ENCODE measurements around the gene TMEM156. TPM values are rescaled to one million over a fixed set of nuclear protein-coding genes. Genes with fewer than 3 reads are reported as not detected.
"Not testable (repeated sequence)": the region's sequence is repeated elsewhere in the genome, so short reads cannot be mapped to it uniquely, and the experiment has no call there.

The TMEM156 gene
- total RNA-seq, 1 donor from 2014 or later = not detected

DNA sequence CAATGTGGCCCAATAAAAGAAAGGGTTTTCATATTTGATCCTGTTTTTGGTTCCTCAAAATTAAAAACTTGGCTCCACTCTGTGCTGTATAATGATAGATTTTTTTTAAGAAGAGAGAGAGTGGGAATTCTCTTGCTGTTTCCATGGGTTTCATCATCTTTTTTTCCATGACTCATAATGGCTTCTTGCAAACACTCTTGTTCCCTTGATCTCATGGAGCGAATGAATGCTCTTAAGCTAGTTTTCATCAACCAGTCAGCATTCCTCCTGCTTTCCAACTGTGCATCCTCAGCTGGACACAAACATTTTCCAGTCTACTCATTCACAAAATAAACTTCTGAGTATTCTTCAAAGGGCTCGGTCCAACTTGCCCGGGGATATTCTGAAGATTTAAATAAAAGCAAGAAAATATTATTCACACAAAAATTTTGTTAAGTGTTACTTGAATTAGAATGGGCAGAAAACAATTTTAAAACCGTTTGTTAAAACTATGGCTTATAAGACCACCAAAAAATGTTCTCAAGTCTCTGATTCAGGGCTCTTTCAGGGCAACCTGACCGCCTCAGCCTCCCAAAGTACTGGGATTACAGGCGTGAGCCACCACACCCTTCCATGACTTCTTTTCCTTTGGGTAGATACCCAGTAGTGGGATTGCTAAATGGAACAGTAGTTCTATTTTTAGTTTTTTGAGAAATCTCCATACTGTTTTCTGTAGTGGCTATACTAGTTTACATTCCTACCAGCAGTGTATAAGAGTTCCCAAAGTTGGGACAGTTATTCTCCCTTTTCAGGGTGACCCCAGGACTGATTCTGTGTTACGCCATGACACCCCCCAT, 64.7 kb downstream of the TMEM156 start:
- intact Hi-C loops (cut with micrococcal nuclease) = no loop called here
- DNase-seq (no peak), ATAC-seq (peak; percentile 78)

DNA sequence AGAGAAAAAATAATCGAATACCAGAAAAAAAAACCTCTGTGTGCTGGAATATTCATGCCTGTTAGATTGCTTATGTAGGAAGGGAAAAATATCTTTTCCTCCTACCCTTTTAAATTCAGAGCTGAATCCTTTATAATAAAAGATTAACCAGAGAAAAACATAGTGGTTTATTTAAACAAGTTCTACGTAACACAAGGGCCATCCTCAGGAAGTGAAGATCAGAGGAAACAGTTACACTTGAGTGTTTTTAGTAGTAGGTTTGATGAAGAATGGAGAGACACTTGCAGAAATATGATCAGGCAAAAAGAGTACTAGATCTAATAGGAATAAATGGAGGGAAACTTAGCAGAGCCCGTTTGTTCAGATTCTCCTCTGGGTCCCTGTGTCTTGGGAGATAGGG, 66.3 kb downstream of the TMEM156 start:
- no peak for ATAC-seq
- intact Hi-C loops (cut with micrococcal nuclease) = no loop called here
- DNase-seq = no peak

DNA sequence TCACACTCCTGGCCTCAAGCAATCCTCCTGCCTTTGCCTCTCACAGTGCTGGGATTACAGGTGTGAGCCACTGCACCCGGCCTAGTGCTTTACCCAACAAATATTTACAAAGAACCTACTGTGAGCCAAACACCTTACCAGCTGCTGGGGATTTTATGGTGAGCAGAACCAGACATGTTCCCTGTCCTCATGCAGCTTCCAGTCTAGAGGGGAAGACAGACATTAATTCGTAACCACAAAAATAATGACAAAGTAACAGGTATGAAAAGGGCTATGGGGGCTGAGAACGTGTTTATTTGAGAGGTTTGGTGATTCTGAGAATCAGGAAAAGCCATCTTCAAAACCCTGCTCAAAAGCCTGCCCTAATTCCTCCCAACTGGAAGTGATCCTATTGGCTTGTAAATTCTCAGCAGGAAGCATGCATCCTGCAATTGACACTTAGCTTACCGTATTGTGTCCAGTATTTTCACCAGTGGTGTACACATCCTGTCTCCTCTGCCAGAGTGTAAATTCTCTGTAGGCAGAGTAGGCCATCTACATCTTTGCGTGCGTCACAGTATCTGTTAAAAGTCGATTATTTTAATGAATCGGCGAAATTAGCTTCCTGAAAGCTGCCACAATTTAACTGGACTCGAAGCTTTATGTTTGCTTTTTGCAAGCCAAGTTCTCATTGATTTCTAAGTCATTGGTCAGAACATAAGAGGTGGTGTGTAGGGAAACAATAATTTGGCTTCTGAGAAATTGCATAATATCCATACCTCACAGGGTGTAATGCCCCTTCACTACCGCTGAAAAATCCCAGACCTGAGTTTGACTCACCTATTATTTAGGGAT, 67.0 kb downstream of the TMEM156 start:
- no peak for ATAC-seq
- intact Hi-C loops (cut with micrococcal nuclease) = no loop called here
- no peak for DNase-seq

DNA sequence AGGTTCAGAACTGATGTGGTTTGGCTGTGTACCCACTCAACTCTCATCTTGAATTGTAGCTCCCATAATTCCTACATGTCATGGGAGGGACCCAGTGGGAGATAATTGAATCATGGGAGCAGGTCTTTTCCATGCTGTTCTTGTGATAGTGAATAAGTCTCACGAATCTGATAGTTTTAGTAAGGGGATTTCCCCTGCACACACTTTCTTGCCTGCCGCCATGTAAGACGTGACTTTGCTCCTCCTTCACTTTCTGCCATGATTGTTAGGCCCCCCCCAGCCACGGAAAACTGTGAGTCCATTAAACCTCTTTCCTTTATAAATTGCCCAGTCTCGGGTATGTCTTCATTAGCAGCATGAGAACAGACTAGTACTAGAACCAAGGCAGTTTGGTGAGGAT, 73.0 kb downstream of the TMEM156 start:
- intact Hi-C loops (cut with micrococcal nuclease); DNase-seq; ATAC-seq: not testable (repeated sequence)

DNA sequence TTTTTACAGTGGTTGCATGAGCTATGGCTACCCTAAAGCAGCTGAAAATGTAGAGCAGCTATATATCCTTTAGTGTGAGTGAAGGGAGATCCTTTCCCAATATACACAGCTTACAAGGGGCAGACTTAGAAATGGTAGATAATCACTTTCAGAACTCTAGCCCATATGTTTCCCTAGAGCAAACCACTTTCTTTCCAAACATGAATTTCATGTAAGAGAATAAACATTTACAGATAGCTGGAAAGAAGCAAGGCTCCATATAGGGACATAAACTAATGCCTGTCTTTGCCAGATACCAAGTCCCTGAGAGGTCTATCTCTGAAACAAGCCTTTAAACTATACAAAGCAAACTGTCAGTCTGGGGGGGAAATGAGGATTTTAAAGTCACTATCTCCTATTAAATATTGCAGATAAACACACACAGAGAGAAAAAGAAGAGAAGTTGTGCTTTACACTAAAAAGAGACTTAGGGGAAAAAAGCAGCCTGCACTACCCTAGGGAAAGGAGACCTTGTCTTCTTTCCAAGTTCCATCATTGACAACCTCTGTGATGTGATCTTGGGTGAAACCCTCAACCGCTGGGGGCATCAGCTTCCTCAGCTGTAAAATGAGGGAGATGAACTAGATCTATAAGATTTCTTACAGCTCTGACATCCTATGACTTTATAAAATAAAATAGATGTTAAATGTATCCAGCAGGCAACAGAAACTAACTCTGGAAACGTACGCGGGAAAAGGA, 73.6 kb downstream of the TMEM156 start:
- DNase-seq (no peak), ATAC-seq (no peak)
- intact Hi-C loops (cut with micrococcal nuclease) = no loop called here

DNA sequence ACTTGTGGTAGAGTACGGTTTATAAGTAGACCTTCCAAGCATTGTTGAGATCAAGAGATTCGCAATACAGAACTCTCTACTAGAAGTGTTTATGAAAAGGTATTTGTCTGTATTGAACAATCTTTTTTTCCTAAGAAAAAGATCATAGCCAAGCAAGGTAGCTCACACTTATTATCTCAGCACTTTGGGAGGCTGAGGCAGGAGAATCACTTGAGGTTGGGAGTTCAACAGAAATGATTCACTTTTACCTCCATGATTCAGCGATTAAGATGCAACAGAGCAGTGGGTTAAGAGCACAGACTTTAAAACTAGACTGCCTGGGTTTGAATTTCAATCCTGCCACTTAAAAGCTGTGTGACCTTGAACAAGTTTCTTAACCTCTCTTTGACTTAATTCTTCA, 74.3 kb downstream of the TMEM156 start:
- intact Hi-C loops (cut with micrococcal nuclease) = no loop called here
- no peak for DNase-seq
- ATAC-seq = no peak

DNA sequence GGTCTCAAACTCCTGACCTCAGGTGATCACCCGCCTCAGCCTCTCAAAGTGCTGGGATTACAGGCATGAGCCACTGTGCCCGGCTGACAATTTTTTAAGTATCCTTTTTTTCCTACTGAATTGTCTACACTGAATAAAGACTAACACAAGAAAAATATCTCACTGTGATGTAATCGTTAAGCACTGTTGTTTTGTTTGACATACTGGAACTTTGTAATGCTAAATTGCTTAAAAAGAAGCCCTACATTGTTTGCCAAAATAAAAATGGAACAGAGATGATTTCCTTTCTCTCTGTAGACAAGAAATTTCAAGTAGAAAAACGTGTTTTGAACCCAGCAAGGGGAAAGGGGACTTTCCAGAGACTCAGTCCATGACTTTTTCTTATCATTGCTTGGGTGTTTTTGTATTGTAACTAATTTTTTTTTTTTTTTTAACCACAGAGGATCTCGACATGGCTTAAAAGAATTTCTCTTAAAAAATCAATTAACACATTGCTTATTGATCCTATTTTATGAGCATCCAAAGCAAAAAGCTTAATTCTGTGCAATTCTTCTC, 74.9 kb downstream of the TMEM156 start:
- intact Hi-C loops (cut with micrococcal nuclease) = no loop called here
- DNase-seq = no peak
- peak; percentile 42 for ATAC-seq

DNA sequence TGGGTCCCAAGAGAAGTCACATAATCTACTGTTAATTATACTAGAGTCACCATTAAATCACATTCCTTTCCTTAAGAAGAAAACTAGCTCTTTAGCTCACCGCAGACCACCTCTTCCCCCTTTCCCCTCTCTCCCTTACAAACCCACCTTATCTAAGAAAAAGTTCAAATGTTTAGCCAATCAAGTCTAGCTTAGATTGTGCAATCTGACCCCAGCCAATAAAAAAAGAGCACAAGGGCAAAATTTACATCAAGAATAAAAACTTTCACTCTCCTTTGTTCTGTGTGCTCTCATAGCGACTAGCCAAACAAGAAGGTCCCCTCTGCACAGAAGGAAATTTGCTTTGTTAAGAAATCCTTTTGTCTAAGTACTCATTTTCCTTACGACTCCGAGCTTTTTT, 76.3 kb downstream of the TMEM156 start:
- no peak for ATAC-seq
- DNase-seq = no peak
- intact Hi-C loops (cut with micrococcal nuclease) = no loop called here

DNA sequence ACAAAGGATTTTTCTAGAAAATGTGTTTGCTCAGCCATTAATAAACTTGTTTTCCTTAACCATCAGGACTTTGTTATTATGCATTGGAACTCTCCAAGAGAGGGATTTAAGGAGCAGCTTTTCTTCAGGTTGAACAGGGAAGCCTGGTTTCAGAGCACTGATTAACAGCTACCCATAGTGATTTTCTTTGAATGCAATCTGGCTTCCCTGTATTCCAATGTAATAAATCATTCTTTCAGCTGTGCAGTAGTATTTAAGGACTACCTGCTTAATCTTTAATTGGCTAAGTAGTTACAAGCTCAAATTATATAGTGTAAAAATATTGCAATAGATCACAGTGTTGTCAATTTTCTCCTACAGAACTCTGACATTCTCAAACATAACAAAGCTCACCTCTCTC, 77.5 kb downstream of the TMEM156 start:
- no peak for DNase-seq
- intact Hi-C loops (cut with micrococcal nuclease) = no loop called here

DNA sequence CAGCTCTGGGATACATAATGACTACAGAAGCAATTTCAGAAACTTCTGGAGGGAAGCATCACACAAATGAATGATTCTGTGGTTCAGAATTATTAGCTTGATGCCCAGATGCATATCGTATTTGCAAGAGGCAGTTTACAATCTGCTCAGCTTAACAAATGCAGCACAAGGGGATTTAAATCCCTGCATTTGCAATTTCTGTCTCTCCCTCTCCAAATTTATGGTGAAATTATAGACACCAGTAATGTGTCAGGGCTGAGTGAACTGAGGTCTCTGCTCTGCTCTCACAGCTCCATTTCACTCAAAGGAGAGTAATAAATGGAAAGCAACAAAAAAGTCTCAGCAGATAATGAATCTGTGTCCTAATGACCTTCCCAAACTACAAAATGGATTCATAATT, 80.2 kb downstream of the TMEM156 start:
- DNase-seq = no peak
- no peak for ATAC-seq
- intact Hi-C loops (cut with micrococcal nuclease) = no loop called here

More for the DNA sequence above, 77.5 kb downstream of the TMEM156 start:
- no peak for ATAC-seq

DNA sequence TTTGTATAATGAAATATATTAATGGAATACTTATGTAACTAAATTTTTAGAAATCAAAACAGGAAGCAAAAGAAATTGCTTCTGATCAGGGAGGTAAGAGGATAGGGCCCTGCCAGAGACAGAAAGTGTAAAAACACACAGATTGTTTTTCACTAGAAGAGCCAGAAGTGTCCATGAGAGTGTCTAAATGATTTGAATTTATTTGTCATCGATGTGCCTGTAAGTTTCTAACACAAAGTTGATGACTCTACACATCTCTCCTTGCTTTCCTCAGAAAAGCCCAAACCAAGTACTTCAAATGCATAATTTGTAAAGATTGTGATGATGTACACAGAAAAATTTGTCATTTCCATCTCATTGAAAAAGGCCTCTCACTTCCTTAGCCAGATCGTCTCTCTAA, 80.6 kb downstream of the TMEM156 start:
- intact Hi-C loops (cut with micrococcal nuclease) = no loop called here
- no peak for ATAC-seq

DNA sequence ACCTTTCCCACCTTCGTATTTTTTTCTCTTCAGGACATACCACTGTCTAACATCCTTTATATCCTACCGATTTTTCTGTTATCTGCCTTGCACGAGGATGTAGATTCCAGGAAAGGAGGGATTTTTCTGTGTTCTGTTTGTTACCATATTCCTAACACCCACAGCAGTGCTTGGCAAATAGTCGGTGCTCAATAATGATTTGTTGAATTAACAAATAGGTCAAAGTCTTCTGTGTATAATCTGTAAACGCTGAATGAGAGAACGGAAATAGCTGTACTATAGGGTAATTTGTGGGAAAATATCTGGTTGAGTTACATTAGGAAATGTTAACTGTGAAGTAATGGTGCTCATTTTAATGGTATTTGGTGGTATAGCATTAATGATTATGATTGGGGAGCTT, 81.5 kb downstream of the TMEM156 start:
- intact Hi-C loops (cut with micrococcal nuclease) = no loop called here
- DNase-seq (no peak), ATAC-seq (no peak)

More for the DNA sequence above, 80.6 kb downstream of the TMEM156 start:
- DNase-seq = no peak

DNA sequence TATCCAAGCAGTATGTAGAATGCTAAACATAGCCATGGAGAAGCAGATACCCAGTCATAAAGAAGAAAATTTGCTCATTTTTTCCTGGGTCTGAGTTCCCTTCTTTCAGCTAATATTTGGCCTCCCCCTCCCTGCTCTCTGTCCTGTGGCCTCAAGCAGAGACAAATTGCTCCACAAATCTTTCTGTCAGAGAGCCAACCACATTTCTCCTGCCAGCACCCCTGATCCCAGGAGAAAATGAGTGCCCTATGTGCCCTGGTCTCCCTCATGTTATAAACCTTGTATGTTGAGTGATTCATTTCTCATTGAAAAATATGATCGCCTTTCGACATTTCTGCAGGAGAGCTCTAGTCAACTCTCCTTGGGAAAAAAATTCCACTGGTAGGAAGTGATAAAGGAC, 82.0 kb downstream of the TMEM156 start:
- no peak for DNase-seq
- no peak for ATAC-seq
- intact Hi-C loops (cut with micrococcal nuclease) = no loop called here

DNA sequence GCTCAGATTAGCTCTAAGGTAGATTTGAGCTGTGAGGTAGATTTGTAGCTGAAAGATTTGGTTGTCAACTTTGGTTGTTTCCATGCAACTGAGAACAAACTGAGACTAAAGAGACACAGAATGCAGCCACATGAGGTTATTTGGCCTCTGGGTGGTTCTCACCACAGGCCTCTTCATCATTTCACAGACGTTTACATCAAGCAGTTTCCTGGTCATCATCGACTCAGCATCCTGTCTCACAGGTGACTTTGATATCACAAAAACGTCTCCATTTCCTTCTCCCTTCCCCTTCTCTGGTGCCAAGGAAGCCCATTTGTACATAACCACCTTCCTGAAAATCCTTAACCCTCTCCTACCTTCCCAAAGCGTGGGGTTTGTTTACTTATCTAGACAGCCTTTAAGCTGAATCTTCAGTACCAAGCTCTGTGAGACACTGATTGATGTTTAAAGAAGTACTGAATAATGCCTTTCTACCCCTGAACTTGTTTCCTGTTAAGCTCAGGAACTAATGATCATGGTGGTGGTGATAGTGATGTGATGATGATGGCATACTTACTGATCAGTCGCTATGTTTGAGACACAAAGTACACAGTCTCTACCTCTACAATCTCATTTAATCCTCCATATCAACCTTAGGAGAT, 82.7 kb downstream of the TMEM156 start:
- DNase-seq (no peak), ATAC-seq (no peak)
- intact Hi-C loops (cut with micrococcal nuclease) = no loop called here

DNA sequence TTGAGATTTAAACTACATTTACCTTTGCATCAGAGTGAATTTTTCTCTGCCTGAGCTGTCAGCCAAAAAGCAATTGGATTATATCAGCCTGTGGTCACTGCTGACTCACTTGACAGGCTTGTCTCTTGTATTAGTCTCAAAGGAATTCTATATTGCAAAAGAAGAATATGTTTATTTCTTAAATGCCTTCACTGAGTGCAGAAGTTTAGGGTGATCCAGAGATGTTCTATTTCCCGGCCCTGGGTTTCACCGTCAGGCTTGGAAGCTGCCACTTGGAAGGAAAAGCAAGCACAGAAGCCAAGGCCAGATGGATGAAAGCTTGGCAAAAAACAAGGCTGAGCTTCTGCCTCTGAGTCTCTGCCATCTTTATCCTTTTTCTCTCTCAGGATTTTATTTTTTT, 83.7 kb downstream of the TMEM156 start:
- peak; percentile 40 for DNase-seq
- intact Hi-C loops (cut with micrococcal nuclease) = no loop called here
- ATAC-seq = peak; percentile 89

DNA sequence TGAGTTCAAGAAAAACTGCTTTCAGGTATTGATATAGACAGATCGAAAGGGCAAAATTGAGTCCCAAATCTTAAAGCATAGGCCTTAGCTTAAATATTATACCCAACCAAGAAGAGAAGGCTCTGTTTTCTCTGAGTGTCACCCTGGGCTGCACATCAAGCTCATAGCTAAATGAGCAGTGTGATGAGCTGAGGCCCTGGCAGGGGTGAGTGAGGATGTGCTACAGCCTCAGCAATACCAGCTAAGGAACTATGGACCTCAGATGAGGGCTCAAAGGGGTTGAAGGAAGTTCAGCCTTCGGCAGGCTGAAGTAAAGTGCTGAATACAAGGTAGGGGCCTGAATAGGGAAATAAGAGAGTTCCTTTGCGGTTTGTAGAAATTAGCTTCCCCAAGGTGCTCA, 85.3 kb downstream of the TMEM156 start:
- DNase-seq (no peak), ATAC-seq (no peak)
- intact Hi-C loops (cut with micrococcal nuclease) = no loop called here

DNA sequence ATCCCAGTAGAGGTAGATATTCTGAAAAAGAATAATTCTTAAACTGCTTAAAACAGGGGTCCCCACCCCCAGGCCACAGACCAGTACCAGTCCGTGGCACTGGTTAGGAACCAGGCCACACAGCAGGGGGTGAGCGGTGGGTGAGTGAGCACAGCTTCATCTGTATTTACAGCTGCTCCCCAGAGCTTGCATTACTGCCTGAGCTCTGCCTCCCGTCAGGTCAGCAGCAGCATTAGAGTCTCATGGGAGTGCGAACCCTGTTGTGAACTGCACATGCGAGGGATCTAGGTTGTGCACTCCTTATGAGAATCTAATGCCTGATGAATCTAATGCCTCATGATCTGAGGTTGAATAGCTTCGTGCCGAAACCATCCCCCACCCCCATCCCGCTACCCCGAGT, 87.8 kb downstream of the TMEM156 start:
- intact Hi-C loops (cut with micrococcal nuclease) = no loop called here
- no peak for ATAC-seq
- no peak for DNase-seq

DNA sequence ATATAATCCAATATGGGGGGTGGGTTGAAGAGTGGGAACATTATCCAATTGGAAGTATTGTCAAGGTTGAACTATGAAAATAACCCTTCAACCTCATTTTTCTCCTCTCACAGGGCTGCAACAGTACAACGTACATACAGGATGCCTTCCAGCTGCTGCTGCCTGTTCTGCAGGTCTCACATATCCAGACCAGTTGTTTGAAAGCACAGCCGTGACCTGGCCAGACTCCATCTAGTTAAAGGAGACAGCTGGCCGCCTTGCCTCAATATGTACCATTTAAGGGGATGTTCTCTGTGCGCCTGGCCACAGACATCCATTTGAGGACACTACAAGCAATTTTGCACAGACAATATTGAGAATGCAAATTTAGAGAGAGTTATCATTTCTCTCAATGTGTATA, 88.9 kb downstream of the TMEM156 start:
- intact Hi-C loops (cut with micrococcal nuclease) = no loop called here
- DNase-seq = peak; percentile 71
- peak; percentile 90 for ATAC-seq

DNA sequence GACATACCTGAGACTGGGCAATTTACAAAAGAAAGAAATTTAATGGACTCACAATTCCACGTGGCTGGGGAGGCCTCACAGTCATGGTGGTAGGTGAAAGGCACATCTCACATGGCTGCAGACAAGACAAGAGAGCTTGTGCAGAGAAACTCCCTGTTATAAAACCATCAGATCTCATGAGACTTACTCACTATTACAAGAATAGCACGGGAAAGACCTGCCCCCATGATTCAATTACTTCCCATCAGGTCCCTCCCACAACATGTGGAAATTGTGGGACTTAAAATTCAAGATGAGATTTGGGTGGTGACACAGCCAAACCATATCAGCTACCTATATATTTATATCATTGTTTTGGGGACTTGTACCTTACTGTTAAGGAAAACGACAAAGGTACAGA, 90.3 kb downstream of the TMEM156 start:
- ATAC-seq; intact Hi-C loops (cut with micrococcal nuclease); DNase-seq: not testable (repeated sequence)

All from left ventricle myocardium superior (tissue), 1 donor.